Sigmoid colon (tissue), 7 donors: Measurements from ENCODE around the gene RERG. TPM values are rescaled to one million over a fixed set of nuclear protein-coding genes. Genes with fewer than 3 reads are reported as not detected.

Experiments
- DNase-seq: peaks from one replicate; pipeline ENCODE4 v3.0.0-alpha.2; 2019
- H3K27ac ChIP-seq, 4 donors: fragments of 200-600 bp; sonication (generic); one replicate each; pipeline ENCODE4 v1.5.1; 2016 to 2019; ENCODE audit warnings: mild to moderate bottlenecking in 1 of 4
- H3K27me3 ChIP-seq, 3 donors: fragments of 200-600 bp; sonication (generic); one replicate each; pipeline ENCODE4 v1.5.1; 2019; ENCODE audit warnings: mild to moderate bottlenecking in 1 of 3
- H3K36me3 ChIP-seq, 4 donors: fragments of 200-600 bp; sonication (generic); one replicate each; pipeline ENCODE4 v1.5.1; 2016 to 2019
- H3K4me1 ChIP-seq, 4 donors: fragments of 200-600 bp; sonication (generic); one replicate each; pipeline ENCODE4 v1.5.1; 2017 to 2019
- H3K4me3 ChIP-seq, 4 donors: fragments of 200-600 bp; sonication (generic); one replicate each; pipeline ENCODE4 v1.5.1; 2017 to 2019; ENCODE audit warnings: mild to moderate bottlenecking in 2 of 4, moderate library complexity in 1 of 4
- H3K9me3 ChIP-seq, 4 donors: fragments of 200-600 bp in 3 of 4; sonication (generic) in 3 of 4; one replicate each; pipeline versions ENCODE4 v1.5.1 to v1.6.1; 2013 to 2019
- EP300 ChIP-seq, 4 donors: sonication (generic); formaldehyde crosslinking; IDR thresholded peaks; one replicate each; pipeline ENCODE4 v1.6.1; 2017; ENCODE audit warnings: antibody characterized with exemption in 4 of 4
- POLR2A ChIP-seq, 2 donors: fragments of 450-650 bp; IDR thresholded peaks; one replicate each; pipeline ENCODE4 v1.6.1; 2016; ENCODE audit warnings: antibody characterized with exemption in 2 of 2, mild to moderate bottlenecking in 2 of 2, moderate library complexity in 2 of 2
- POLR2AphosphoS5 ChIP-seq, 4 donors: sonication (generic); formaldehyde crosslinking; IDR thresholded peaks; one replicate each; pipeline ENCODE4 v1.6.1; 2017; ENCODE audit warnings: antibody characterized with exemption in 4 of 4
- WGBS, 2 donors: extraction: QIAGEN DNeasy Blood & Tissue Kit; methylation state at CpG; one replicate each; pipeline ENCODE4 v1.1.7; 2013; 5-methylcytosine and 5-hydroxymethylcytosine counted together
- intact Hi-C: fragments of 100-400 bp; cut with DNase I; formaldehyde crosslinking; loops from one replicate; pipeline ENCODE4 v1.15.1; 2023
- polyA plus RNA-seq, 3 donors: library from polyadenylated mRNA; stranded (reverse); fragments of 200-250 nt; gene quantifications; one replicate each; pipeline ENCODE4 v1.2.3, GENCODE V29; 2013
- total RNA-seq, 4 donors: library from RNA; depleted of rRNA; stranded (reverse); fragments of >200 nt; gene quantifications; one replicate each; pipeline ENCODE4 v1.1.0, GENCODE V29; 2016
- TF ChIP-seq, protein P1 (sequence below), 4 experiments: fragments of 450-650 bp in 3 of 4; fragments of 200-600 bp in 1 of 4; IDR thresholded peaks; one replicate each; pipeline ENCODE4 v1.5.1; 2016 to 2019; ENCODE audit warnings: antibody characterized with exemption in 4 of 4, mild to moderate bottlenecking in 3 of 4, moderate library complexity in 2 of 4
- donor health status: healthy with polysubstance abuse.
- donor health status: Bipolar disorder and iron deficiency.
- donor health status: healthy.

The RERG gene
- total and polyA plus RNA-seq, 7 donors, result 1.4 to 104 (median 69.9) TPM

DNA sequence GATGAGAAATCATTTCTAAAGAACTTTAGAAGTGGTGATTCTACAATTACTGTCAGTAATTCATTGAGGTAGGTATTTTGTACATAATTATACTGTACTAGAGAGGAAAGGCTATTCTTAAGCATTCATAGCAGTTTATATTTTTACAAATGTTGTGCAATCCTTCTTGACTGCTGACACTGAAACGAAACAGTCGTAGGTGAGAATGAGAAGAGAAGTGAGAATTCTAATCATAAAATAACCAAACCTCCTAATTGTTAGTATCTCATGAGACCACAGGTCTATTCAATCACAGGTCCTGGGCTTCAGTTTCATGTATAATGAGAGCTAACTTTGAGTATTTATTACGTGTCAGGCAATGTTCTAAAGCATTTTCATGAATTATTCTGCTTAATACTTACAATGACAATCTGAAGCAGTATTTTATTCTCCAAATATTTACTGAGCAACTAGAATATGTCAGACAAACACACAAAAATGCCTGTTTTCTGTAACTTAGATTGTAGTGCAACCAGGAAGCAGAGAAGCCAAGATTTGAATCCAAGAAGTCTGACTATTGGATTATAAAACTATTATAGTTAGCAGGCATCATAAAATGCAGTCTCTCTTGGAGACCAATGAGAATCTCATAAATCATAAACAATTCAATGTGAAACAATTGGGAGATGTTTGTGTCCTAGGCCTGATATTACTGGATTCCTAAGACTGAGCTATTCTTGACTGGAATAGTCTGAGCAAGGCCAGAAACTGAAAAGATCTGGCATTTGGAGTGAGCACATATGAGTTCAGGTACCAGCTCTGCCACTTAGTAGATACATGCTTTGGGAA lies 24.3 kb downstream of the RERG start:
- intact Hi-C loops, result no loop called here
- H3K27ac ChIP-seq, result peak overlapping the region; percentile 13 to 77 (median 70)
- no peaks in the 10 kb centered on the region for H3K36me3 ChIP-seq
- H3K9me3 ChIP-seq, result no peaks in the 10 kb centered on the region
- TF ChIP-seq, protein P1, sequence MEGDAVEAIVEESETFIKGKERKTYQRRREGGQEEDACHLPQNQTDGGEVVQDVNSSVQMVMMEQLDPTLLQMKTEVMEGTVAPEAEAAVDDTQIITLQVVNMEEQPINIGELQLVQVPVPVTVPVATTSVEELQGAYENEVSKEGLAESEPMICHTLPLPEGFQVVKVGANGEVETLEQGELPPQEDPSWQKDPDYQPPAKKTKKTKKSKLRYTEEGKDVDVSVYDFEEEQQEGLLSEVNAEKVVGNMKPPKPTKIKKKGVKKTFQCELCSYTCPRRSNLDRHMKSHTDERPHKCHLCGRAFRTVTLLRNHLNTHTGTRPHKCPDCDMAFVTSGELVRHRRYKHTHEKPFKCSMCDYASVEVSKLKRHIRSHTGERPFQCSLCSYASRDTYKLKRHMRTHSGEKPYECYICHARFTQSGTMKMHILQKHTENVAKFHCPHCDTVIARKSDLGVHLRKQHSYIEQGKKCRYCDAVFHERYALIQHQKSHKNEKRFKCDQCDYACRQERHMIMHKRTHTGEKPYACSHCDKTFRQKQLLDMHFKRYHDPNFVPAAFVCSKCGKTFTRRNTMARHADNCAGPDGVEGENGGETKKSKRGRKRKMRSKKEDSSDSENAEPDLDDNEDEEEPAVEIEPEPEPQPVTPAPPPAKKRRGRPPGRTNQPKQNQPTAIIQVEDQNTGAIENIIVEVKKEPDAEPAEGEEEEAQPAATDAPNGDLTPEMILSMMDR (IDR thresholded peaks at IDR 0.05), result no peak
- TF ChIP-seq EP300 (IDR thresholded peaks at IDR 0.05) (peak in 1 of 4 donors; percentile 1), POLR2AphosphoS5 (IDR thresholded peaks at IDR 0.05) (peak; percentile 41 to 63 (median 50))
- H3K27me3 ChIP-seq, result no peaks in the 10 kb centered on the region
- no peak for DNase-seq
- peaks cover 0 to 99% (median 82%) of the 10 kb centered on the region in 4 donors for H3K4me1 ChIP-seq
- WGBS, 2 donors, result 59 to 69% methylated on average over 3 of the region's 3 CpGs
- H3K4me3 ChIP-seq, result no peak overlapping the region

DNA sequence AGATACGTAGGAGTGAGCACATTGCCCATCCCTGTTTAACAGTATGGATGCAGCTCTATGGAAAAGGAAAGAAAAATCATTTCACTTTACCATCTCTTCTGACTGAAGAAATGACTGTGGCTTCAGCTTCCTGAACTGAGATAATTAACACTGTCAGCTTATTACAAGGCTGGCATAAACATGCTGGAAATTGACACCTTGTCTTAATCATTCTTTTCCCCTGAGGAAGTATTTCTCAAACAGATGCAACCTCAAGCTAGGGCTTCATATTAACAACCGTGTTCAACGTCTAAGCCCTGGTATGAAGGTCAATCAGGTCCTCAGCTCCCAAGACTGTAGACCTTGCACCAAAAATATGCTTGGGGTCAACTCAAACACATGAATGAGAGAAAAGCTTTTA lies 25.0 kb downstream of the RERG start:
- Histone ChIP-seq H3K4me1 (peaks cover 0 to 98% (median 79%) of the 10 kb centered on the region in 4 donors), H3K27ac (peak overlapping the region; percentile 13 to 77 (median 70)), H3K27me3 (no peaks in the 10 kb centered on the region), H3K9me3 (no peaks in the 10 kb centered on the region), H3K4me3 (no peak overlapping the region), H3K36me3 (no peaks in the 10 kb centered on the region)
- WGBS, 2 donors, result 57 to 84% methylated on average over 3 of the region's 3 CpGs
- intact Hi-C loops, result no loop called here
- no peak for TF ChIP-seq POLR2A (IDR thresholded peaks at IDR 0.05)
- TF ChIP-seq, protein P1 (IDR thresholded peaks at IDR 0.05), result no peak
- no peak for TF ChIP-seq POLR2AphosphoS5 (IDR thresholded peaks at IDR 0.05)
- TF ChIP-seq EP300 (IDR thresholded peaks at IDR 0.05), result no peak
- DNase-seq, result no peak

DNA sequence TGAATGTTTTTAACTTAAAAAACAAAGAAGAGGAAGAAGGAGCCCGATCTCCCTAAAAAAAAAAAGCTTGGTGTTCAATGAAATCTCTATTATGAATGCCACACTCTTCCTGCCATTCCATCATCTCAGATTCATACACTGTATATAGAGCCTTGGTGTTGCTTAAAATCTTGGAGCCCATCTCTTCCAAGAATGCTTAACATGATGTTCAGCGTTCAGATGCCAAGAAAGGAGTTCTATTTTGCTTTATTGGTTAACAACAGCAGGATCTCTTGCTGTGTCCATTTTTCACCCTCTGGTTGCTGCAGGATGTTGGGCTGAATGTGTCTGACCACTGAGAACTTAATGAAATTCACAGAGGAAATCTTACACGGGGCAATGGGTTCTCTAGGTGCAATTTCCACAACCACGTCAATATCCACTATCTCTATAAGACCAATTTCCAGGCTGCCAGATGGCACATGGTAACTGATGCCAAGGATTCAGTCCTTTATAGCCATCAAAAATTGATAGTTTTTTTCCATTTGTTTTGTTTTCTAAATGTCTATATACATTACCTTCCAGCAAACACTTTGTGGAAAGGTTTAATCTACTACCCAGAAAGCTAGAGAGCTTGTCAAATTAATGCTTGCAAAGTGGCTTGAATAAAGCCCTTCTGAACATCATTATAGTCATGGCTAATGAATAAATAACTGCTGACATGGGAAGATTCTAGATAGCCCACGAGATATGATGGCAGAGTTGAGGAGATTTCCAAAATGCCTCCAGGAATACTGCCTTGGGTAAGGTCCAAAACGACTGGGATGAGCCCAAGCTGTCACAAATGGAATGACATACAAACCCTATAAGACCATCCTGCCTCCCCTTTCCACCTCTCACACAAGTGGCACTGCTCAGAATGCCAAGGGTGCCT lies 26.5 kb downstream of the RERG start:
- TF ChIP-seq, protein P1 (IDR thresholded peaks at IDR 0.05), result no peak
- TF ChIP-seq POLR2A (IDR thresholded peaks at IDR 0.05) (no peak), EP300 (IDR thresholded peaks at IDR 0.05) (no peak), POLR2AphosphoS5 (IDR thresholded peaks at IDR 0.05) (no peak)
- peak overlapping the region; percentile 18 to 77 (median 70) for H3K27ac ChIP-seq
- peaks cover 0 to 83% (median 66%) of the 10 kb centered on the region in 4 donors for H3K4me1 ChIP-seq
- H3K4me3 ChIP-seq, result no peak overlapping the region
- DNase-seq, result no peak
- H3K36me3 ChIP-seq, result no peaks in the 10 kb centered on the region
- WGBS, 2 donors, result 59 to 64% methylated on average over 6 of the region's 6 CpGs
- H3K9me3 ChIP-seq, result no peaks in the 10 kb centered on the region
- intact Hi-C loops, result no loop called here
- H3K27me3 ChIP-seq, result no peaks in the 10 kb centered on the region

DNA sequence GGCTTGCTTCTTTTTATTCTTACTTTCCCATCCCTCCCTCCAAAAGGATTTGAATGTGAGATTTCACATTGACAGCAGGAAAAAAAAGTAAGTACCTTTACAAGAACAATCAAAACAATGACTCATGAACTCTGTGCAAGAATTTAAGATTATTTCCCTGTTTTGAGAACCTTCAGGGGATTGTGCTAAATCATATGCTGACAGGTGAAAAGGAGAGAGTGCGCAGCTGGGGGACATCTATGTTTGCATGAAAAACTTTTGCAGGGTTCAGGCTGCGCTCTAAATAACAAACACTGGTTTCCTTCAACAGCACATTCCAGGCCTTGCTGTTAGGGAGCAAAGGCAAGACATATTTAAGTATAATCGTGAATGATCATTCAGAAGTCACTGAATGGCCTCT lies 27.3 kb downstream of the RERG start:
- intact Hi-C loops, result no loop called here
- 30 to 39% methylated on average over 3 of the region's 3 CpGs for WGBS, 2 donors
- H3K27ac ChIP-seq, result peak overlapping the region; percentile 18 to 77 (median 70)

More for the DNA sequence above, 27.3 kb downstream of the RERG start:
- Histone ChIP-seq H3K4me3 (no peak overlapping the region), H3K36me3 (no peaks in the 10 kb centered on the region), H3K27me3 (no peaks in the 10 kb centered on the region), H3K4me1 (peaks cover 0 to 76% (median 64%) of the 10 kb centered on the region in 4 donors), H3K9me3 (no peaks in the 10 kb centered on the region)
- peak; percentile 33 to 68 (median 58) for TF ChIP-seq POLR2AphosphoS5 (IDR thresholded peaks at IDR 0.05)
- TF ChIP-seq, protein P1 (IDR thresholded peaks at IDR 0.05), result no peak
- no peak for TF ChIP-seq POLR2A (IDR thresholded peaks at IDR 0.05)
- peak in 1 of 4 donors; percentile 40 for TF ChIP-seq EP300 (IDR thresholded peaks at IDR 0.05)
- DNase-seq, result peak; percentile 78
